22Rv1 (cell line): ENCODE data around the gene RNF215.

Experiments
- H3K27ac ChIP-seq: fragments of 450-650 bp; 2 replicates; pipeline ENCODE4 v1.5.1; 2017
- CTCF ChIP-seq: fragments of 450-650 bp; IDR thresholded peaks from 2 replicates; pipeline ENCODE4 v1.5.1; 2017; ENCODE audit warnings: mild to moderate bottlenecking
- ZFX ChIP-seq: fragments of 450-650 bp; IDR thresholded peaks from 2 replicates; pipeline ENCODE4 v1.6.1; 2017; ENCODE audit warnings: antibody characterized with exemption, borderline replicate concordance

The RNF215 gene

GRCh38 chr22:30354644-30355043 lies 32.6 kb downstream of the RNF215 start:
- TF ChIP-seq CTCF (no peak), ZFX (no peak)
- no peak overlapping the region for H3K27ac ChIP-seq

- no peak overlapping the region for H3K27ac ChIP-seq
- TF ChIP-seq CTCF (no peak), ZFX (no peak)
Observed at GRCh38 chr22:30351226-30351625, 36.0 kb downstream of the RNF215 start.

- H3K27ac ChIP-seq, result no peak overlapping the region
- TF ChIP-seq CTCF (no peak), ZFX (no peak)
Observed at GRCh38 chr22:30348809-30349208, 38.4 kb downstream of the RNF215 start.

GRCh38 chr22:30348404-30348803 lies 38.8 kb downstream of the RNF215 start:
- H3K27ac ChIP-seq, result no peak overlapping the region
- no peak for TF ChIP-seq CTCF

- no peak for TF ChIP-seq ZFX
- no peak for TF ChIP-seq CTCF
- H3K27ac ChIP-seq, result no peak overlapping the region
Observed at GRCh38 chr22:30347255-30347892, 39.8 kb downstream of the RNF215 start.

GRCh38 chr22:30344447-30345200 lies 42.6 kb downstream of the RNF215 start:
- TF ChIP-seq CTCF (no peak), ZFX (no peak)
- H3K27ac ChIP-seq, result no peak overlapping the region

- TF ChIP-seq CTCF (no peak), ZFX (no peak)
- H3K27ac ChIP-seq, result no peak overlapping the region
Observed at GRCh38 chr22:30340911-30341685, 46.1 kb downstream of the RNF215 start.
